HG03469 (cell line): ENCODE measurements around the gene DOC2A.

ENCODE experiments used
- ATAC-seq: cut with Tn5 transposase; IDR thresholded peaks from one replicate; pipeline ENCODE4 v1.9.1; 2021; ENCODE audit warnings: mild to moderate bottlenecking, moderate library complexity, moderate number of reproducible peaks; ENCODE audit not compliant: unreplicated experiment

Gene DOC2A

GRCh38 chr16:30005341-30006094, 5.3 kb downstream of the DOC2A start:
- ATAC-seq, result no peak

DNA sequence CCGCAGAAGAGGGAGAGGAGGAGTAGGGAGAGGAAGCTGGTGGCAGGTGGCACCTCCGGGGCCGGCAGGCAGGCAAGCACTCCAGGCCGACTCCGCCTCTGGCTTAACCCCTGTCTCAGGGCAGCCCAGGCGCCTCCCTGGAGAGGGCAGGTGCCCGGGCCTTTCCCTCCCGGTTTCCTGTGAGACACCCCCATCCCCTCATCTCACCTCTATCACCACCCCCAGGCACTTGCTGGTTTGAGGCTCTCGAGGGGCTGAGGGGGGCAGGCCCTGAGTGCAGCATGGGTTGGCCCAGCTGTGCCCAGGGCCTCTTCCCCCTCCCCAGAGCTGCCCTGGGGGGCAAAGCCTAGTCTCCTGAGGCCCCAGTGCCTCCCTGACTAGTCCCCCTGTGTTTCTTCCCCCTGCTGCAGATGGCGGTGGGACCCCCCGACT, 6.0 kb downstream of the DOC2A start:
- no peak for ATAC-seq

- ATAC-seq, result no peak
These were observed 6.4 kb downstream of the DOC2A start for GRCh38 chr16:30004424-30004776.

DNA sequence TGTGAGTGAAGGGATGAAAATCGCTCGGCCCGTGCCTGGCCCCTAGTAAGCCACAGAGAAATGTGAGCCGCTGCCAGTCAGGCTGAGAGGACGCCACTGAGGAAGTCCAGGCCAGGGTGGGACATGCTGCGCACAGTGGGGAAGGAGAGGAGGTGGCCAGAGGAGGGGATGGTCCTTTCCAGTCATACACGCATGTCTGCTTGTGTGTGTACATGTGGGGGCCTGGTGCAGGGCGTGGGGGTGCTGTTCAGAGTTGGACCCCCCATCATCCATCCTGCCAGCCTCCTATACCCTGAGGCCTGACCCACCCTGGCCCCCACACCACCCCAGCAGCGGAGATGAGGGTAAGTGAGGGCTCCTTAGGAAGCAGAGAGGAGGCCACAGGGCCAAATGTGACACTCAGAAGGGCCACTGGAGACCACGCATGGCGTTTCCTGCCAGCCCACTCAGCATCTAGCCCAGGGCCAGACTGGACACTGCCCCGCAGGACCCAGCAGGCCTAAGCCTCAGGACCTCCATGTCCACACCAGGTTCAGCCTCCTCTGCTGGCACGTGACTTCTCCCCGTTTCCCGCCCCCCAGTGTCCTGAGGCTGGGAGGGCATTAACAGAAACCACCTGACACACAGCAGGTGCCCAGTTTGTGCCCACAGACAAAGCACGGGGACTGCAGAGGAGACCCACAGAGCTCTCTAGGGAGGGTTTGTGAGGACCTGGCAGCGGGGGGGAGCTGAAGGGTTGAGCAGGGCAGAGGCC, 7.0 kb downstream of the DOC2A start:
- no peak for ATAC-seq

DNA sequence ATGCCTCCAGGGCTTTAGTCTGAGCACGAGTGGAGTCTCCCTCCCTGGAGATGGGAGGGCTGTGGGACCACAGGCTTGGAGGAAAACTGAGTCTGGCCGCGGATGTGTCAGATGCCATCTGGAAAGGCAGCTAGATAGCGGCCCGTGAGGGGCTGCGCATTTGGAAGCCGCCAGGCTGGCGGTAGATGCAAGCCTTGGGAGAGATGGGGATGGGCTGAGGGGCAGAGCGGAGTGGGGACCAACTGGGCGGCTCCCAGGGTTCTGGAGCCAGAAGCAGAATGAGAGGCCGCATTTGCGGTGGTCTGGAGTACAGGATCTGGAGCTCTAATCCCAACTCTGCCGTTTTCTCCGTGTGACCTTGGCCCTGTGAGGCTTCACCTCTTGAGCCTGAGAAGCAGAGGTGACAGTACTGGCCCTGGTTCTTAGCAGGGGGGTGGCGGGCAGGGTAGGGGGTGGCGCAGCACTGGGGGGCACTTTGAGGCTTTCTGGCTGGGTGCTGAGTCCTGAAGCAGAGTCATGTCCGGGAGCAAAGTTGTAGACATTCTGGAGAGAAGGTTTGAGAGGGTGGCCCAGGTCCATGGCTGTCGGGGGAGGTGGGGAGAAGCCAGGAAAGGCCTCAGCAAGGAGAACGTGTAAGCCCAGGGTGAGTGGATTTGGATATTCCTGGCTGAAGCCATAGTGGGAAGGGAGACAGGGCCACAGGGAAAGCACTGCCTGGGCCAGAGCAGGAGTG, 8.0 kb downstream of the DOC2A start:
- ATAC-seq, result no peak

GRCh38 chr16:30000735-30001631, 9.8 kb downstream of the DOC2A start:
- ATAC-seq, result no peak

GRCh38 chr16:29999605-30000004, 11.2 kb downstream of the DOC2A start:
- no peak for ATAC-seq

DNA sequence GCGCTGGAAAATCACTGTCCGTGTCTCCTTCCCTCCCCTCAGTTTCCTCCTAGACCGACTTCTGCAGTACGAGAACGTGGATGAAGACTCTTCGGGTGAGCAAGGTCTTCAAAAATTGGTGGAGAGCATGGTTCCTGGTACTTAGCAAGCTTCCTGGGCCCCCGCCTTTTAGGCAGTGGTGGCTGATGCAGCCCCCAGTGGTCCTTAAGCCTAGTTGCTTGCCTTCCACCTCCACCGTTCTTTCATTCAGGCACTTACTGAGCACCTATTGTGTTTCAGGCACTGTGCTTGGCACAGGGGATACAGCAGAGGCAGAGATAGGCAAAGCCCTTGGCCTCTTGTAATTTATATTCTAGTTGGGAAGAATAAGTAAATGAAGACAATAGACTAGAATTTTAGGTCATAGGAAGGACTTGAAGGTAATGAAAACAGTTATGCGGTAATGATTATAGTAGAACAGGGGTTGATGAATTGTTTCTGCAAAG, 14.0 kb downstream of the DOC2A start:
- ATAC-seq, result no peak

DNA sequence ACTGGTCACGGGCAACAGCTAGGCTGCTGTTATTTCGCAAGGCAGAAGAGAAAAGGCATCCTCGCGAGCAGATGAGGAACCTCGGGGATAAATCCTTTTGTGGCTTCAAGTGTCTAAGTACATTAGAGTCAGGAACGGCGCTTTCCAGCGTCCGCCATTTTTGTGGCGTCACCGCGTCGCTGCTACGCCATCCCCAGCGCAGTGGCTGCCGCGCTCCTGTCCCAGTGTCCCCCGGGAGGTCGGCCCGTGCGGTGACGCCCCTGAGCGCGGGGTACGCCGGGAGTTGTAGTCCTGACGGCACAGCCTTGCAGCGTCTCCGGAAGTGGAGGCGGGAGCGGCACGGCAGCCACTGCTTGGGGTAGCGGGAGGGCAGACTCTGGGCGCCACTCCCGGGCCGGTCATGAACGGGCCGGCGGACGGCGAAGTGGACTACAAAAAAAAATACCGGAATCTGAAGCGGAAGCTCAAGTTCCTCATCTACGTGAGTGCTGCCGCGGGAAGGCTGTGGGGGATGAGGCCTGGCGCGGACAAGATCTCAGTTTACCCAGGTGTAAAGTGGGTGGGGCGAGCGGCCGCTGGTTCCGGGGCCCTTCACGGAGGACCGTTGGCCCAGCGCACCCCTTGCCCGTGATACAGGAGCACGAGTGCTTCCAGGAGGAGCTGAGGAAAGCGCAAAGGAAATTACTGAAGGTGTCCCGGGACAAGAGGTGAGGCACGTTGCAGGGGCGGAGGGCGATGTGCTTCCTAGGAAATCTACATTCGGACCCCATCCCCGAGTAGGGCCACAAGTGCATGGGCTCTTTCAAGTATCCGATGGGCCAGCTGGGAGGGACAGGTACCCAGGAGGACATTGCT, 14.7 kb downstream of the DOC2A start, which contains the start of gene INO80E:
INO80E (plus strand) TSS at position 331 of the 855 bp plus-strand sequence; CDS start at position 401, 70 bp downstream.
- ATAC-seq, result peak; percentile 89

DNA sequence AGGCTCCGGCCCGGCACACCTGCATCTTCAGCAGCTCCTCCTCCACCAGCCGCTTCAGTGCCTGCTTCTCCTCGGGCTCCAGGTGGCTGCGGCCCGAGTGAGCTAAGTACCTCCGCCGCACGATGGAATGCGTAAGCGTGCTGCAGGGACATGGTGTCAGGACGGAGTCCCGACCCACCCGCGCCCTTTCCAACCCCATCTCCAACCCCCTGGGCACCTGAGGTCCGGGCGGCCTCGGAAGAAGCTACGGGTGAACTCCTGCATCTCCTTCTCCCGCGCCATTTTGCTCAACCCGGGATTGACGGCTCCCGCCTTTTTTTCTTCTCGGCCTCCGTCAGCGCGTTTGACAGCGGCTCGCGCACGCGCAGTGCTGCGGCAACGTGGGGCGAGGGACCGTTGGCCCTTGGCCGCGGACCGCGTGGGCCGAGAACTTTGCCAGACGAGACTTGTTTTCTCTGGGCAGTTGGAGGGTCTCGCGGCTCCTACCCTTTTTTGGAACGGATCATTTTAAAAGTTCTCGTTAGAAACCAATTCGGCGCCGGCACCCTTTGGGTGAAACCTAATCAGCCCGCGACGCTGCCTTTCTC, 15.4 kb downstream of the DOC2A start, which contains the start of gene HIRIP3:
HIRIP3 (minus strand) TSS at position 294 of the 587 bp plus-strand sequence; CDS start at position 282, 12 bp downstream.
- ATAC-seq, result no peak

DNA sequence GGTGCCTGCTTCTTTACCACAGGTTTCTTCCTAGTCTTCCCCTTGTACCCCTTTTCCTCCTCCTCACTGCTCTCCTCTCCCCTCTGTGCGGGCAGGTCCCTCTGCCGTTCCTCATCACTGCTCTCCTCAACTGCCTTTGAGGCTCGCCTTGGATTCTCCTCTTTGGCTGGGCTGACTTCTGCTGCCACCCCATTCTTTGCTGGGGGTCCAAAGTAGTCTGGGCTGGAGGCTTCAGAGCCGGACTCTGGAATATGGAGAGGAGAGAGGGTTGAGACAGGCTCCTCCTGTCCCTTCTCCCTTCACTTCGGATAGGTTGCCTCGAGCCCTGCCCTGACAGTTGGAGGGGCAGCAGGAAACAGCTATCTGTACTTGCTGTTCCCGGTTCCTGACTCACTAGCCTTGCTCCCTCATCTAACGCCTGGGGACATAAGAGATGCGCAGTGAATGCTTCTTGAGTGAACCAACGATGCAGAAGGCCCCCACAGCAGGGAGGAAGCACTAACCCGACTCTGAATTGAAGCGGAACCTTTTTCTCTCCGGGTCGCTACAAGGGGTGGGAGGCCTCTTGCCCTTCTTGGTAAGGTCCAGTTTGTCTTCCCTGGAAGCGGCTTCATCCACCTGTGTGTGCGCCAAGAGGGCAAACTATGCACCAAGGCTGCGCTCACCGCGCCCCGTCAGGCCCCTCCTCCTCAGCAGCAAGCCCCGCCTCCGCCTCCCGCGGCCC, 16.1 kb downstream of the DOC2A start:
- no peak for ATAC-seq

DNA sequence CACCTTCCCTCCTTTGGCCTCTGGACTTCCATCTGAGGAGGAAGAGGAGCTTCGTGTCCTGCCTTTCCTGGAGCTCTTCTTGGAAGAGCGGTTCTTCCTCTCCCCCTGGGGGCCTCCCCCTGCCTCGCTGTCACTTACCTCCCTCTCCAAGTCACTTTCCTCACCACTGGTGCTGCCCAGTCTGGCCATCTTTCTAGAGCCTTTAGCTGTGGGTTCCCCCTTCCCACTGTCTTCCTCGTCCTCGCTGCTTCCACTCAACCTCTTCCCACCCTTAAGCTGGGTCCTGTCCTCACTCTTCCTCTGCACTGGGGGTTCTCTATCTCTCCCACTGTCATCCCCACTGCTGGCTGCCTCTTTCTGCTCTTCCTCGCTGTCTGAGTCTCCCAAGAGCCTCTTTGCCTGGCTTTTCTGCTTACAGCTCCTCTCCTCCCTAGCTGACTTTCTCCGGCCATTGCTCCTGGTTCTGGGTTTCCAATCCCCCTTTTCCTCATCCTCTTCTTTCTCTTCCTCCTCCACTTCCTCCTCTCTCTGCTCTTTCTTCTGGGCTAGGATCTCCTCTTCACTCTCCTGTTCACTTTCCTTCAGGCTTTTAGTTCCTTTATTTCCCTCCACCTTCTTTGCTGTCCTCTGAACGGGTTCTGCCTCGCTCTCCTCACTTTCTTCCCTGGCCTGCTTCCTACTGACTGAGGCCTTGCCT, 16.8 kb downstream of the DOC2A start:
- ATAC-seq, result no peak

DNA sequence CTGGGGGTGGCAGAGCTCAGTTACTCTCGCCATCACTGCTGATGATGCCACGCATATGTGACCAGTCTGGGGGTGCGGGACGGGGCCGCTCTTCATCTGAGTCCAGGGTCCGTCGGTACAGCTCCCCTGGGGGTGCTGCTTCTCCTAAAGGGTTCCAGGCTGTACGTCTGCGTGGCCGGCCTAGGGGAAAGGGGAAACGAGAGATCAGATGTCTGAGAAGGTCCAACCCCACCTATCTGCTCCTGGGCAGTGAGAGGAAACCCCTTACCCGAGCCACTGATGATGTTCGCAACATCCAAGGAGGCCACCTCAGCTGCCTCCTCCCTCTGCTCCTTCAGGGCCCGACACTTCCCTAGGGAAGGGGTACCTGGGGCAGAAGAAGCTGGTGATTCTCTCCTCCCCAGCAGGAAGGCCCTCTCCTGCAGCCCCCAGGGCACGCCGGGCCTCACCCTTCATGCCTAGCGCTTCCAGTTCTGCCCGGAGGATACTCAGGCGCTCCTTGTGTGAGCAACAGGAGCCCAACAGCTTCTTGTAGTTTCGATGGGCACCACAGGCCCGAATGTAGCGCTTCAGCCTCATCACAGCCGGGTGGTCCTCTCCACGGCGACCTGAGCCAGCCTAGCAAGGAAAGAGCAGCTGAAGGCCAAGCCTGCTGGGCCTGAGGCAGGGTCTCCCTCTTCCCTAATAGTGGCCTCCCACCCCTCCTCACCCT, 17.5 kb downstream of the DOC2A start:
- ATAC-seq, result no peak

DNA sequence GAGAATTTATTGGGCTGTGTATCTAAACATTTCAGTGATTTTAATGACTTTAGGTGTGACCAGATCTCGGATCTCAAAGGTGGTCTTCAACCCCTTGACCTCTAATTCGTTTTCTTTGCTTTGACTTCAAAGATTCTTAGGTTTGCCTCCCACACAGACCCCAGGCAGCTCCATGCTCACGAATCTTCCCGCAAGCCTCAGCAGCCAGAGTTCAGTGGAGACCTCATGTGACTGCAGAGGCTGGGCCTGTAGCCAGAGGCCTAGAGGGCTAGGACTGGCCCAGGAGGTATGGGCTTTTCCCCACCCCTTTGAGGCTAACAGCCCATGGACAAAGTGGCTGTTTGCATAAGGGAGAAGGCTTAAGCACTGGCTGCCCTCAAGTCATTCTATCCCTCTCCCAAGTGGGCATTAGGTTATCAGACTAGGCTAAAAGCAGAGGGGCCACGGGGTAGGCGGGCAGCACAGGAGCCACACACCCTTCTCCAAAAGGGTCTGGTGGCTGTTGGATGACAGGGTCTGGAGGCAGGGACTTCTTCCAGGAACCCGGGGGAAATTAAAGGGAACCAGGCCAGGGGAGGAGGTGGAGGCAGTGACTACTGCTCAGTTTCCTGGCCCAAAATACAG, 18.4 kb downstream of the DOC2A start:
- no peak for ATAC-seq

GRCh38 chr16:29991571-29991904, 19.3 kb downstream of the DOC2A start:
- no peak for ATAC-seq

DNA sequence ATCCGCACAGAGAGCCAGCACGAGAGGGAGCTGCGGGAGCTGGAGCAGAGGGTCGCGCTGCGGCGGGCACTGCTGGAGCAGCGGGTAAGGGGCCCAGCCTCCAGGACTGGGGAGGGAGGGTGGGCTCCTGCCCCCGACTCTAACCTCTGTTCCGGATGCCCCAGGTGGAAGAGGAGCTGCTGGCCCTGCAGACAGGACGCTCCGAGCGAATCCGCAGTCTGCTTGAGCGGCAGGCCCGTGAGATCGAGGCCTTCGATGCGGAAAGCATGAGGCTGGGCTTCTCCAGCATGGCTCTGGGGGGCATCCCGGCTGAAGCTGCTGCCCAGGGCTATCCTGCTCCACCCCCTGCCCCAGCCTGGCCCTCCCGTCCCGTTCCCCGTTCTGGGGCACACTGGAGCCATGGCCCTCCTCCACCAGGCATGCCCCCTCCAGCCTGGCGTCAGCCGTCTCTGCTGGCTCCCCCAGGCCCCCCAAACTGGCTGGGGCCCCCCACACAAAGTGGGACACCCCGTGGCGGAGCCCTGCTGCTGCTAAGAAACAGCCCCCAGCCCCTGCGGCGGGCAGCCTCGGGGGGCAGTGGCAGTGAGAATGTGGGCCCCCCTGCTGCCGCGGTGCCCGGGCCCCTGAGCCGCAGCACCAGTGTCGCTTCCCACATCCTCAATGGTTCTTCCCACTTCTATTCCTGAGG, 19.8 kb downstream of the DOC2A start:
- no peak for ATAC-seq
